ENCODE data around the gene NFU1. TPM values are rescaled to one million over a fixed set of nuclear protein-coding genes. Genes with fewer than 3 reads are reported as not detected.
A peak's percentile ranks its signal among the peaks of the same experiment; 100 is the strongest.
"Not testable (repeated sequence)": the region's sequence is repeated elsewhere in the genome, so short reads cannot be mapped to it uniquely, and the experiment has no call there.

Gene NFU1
- polyA plus RNA-seq, 5 donors, result 43.5 to 54.1 (median 49.5) TPM

DNA sequence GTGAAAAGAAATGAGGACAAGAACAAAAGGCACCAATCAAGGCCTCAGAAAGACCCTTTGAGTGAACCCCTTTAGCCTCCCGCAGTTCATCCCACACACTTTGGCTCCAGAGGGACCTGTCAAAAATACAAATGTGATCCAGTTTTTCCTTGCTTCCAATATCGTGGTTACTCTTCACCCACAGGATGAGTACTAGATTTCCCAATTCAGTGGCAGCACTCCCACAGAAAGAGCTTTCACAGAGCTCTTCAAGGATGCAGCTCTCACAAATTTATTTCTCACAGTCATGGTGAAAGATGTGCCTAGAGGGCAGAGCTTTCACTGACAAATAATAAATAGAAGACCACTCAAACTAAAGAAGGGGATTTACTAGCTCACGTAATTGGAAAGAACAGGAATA, 47.2 kb downstream of the NFU1 start:
- DNase-seq, result no peak

DNA sequence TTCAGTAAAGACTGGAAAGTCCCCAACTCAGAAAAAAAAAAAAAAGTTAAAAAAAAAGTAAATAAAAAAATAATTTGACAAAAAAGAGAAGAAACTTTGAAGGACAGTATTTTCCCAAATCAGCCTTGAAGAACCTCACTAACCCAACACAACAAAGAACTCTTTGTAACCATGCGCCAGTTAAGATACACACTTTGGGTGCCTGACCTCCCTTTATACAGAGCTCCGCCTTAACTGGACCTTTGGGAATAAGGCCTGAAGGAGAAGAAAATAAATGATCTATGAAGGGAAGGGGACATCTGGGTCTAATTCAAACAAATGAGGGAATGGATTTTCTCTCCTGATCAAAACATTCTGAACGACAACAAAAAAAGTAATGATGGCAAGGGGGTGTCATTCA, 48.0 kb downstream of the NFU1 start:
- no peak for DNase-seq

DNA sequence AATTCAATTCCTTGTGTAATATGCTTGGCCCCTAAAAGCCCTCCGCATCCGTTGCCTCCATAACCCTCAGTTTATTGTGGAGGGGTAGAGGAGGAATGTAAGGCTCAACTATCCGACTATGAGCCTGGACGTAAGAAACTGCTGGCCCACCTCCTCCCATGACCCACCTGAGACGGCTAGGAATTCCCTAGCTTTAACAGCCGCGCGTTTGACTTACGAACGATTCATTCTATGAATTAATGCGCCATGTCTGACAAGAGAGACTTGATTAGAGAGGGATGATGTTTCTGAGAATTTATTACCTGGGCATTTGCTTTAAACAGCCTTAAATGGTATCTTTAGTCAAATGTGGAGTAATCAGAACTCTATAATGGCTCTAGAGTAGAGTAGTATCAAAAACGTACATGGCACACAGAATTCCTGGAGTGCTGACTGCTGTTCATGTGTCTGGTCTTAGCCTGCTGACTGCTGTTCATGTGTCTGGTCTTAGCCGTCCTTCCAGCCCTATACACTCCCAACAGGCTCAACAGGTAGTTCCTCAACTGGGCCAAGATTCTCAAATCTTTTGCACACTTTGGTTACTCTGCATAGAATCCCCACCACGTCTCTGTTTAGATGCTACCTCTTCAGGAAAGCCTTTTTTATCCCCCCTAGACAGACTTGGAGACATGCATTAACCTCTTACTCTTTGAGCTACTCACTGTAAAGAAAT, 49.3 kb downstream of the NFU1 start:
- DNase-seq, result no peak

DNA sequence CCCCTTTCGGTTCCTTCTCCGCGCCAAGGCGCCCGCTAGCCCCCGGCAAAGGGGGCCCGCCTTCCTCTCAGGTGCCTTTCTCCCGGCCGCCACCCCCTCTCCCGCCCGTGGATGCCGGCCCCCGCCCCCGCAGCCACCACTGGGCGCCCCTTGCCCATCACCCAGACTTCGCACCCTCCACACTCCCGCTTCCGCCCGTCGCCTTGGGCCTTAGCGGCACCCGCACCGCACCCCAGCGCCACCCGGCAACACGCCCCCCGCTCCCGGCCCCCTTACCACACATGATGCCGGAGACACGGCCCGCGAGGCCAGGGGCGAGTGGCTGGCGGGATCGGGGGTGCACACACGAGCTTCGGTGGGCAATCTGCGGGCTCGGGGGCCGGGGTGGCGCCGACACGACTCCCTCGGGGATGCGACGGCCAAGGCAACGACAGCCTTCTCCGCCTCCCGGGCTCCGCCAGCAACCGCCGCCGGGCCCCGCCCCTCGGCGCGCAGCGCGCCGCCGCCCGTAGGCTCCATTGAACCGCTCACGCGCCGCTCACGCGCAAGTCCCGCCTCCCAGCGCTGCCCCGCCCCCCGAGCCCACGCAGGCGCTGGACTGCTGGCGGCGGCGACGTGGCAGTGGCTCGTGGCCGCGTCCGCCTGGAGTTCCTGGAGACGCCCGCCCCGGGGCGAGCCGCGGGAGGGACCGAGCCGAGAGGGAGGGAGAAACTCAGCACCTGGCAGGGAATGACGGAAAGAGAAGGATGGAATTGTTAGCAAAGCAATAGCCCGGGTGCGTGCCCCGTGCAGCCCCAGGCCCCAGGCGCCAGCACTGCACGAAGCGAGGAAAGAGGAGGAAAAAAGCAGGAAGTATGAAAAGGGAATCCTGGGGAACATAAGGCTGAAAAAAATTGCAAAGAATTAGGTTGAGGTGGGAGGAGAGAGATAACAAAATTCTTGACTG, 50.2 kb downstream of the NFU1 start, which contains the start of gene GFPT1:
TSS of gene GFPT1 (minus strand) at position 439 of the 946 bp plus-strand sequence. CDS start at position 283, 156 bp downstream.
- peak; percentile 94 to 95 for DNase-seq

DNA sequence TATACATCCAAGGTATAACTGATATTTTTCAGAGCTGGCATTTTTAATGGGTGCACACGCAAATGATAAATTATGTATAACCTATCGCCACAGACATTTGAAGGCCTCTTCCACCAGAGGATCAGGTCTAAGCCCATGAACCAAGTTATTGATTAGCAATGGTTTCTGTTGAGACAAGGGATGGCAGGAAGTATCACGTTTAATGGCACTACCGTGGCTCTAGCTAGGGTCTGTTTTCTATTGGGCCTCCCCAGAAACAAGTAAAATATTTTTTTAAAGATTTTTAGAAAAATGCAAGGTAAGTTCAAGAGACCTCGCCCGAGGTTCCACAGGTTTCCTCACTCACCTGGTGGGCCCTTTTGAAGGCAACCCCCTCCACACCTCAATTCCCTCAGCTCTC, 50.9 kb downstream of the NFU1 start:
- DNase-seq, result no peak

DNA sequence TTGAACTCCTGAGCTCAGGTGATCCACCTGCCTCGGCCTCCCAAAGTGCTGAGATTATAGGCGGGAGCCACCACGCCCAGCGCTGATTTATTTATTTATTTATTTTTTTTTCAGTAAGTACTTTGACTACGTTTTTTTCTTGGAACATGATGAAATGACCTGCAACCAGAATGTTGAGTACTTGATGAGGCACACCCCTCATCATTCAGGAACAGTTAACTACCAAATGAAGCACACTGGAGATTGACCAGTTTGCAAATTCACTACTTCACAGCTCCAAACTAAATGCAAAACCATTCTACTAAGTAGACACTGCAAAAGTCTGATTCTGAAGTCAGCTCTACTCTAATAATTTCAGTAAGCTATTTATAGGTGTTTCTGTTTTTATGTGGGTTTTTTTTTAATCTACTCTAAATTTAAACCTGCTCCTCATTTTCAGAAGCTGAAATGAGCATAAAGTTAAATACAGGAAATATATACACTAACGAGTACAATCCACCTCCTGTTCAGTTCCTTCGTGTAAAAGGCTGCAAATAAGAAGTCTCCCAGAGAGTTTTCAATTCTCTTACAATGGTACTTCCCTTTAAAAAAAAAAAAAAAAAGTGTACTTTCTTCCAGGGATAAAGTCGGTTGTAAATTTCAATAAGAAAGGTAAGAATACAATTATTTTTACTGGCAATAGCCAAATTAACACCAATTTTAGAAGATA, 51.6 kb downstream of the NFU1 start:
- no peak for DNase-seq

DNA sequence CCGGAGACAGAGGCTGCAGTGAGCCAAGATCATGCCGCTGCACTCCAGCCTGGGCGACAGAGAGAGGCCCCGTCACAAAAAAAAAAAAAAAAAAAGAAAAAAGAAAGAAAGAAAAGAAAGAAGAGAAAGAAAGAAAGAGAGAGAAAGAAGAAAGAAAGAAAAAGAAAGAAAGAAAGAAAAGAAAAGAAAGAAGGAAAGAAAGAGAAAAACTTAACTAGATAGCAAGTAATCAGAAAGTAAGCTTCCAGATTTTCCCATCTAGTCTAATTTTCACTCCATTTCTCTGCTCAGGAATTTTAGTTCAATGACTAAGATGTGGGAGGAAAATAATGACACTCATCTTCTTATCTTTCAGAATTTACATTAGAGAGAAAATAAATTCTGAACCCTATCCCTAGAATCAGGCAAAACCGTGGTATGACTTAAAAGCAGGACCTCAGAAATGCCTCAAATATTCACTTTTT, 52.6 kb downstream of the NFU1 start:
- DNase-seq, result no peak

DNA sequence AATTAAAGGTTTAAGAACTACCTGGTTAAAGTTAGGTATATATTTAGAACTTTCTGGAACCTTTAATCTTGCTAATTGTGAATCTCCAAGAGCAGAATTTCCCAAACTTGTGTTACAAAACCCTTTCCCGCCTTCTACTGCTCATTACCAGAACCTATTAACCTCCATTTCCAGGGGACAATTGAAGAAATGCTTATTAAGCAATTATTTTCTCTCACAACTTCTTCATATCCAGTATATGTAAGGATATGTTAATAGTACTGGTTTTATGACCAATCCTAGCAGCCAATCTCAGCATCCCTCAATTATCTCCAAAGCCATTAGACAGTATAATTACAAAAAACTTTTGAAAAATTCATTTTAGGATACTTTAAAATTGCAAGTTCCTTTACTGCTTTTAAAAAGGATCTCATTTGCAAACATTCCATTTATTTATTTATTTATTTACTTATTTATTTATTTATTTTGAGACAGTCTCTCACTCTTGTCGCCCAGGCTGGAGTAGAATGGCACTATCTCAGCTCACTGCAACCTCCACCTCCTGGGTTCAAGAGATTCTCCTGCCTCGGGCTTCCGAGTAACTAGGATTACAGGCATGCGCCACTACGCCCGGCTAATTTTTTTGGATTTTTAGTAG, 53.9 kb downstream of the NFU1 start:
- DNase-seq, result no peak

DNA sequence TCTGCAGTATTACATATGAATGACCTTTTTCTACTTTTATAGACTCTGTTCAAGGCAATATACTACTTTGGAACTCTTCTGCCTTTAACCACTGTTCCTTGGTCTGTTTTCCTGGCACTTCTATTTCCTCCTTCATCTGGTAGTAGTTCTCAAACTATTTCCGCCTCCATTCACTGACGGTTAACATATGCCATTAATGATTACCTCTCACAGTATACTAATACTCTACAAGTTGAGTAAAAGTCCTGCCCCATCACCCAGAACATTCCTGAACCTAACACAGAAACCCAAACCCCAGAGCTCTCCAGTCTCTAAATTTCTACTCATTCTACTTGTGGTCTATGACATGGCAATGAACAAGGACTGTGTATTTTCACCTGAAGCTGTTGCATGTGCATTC, 54.7 kb downstream of the NFU1 start:
- no peak for DNase-seq

DNA sequence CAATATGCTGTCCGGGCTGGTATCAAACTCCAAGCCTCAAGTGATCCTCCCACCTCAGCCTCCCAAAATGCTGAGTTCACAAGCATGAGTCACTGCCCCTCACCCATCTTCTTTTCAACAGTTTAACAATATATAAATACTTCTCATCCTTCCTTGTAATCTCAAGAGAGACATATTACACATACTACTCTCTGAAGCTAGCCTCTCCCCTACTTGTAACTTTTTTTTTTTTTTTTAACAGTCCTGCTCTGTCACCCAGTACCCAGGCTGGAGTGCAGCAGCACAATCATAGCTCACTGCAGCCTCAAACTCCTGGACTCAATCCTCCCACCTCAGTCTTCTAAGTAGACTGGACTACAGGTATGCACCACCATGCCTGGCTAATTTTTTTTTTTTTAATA, 55.9 kb downstream of the NFU1 start:
- no peak for DNase-seq

DNA sequence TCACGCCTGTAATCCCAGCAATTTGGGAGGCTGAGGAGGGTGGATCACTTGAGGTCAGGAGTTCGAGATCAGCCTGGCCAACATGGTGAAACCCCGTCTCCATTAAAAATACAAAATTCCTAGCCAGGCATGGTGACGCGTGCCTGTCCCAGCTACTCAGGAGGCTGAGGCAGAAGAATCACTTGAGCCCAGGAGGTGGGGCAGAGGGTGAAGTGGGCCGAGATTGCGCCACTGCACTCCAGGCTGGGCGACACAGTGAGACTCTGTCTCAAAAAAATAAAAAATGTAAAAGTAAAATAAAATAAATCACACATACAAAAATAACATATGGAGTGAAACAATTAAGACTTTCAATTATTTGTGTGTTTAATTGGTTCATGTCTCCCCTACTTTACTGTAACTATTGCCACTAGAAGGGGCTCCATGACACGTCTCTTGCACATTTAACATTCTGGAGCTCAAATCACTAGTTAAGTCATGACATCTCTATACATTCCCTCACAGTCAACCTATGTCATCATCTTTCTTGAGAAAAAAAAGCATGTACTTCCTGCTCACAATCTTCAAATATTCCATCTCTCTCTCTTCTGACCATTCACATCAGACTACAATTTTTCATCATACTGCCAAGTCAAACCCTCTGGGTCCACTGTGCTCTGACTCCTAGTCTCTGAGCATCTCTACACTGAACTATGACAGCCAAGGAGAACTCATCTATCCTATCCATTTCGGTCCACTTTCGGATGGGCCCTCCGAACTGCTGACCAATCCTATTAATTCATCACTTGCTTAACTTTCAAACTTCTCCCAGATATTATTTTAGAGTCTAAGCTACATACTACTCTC, 56.9 kb downstream of the NFU1 start:
- no peak for DNase-seq

DNA sequence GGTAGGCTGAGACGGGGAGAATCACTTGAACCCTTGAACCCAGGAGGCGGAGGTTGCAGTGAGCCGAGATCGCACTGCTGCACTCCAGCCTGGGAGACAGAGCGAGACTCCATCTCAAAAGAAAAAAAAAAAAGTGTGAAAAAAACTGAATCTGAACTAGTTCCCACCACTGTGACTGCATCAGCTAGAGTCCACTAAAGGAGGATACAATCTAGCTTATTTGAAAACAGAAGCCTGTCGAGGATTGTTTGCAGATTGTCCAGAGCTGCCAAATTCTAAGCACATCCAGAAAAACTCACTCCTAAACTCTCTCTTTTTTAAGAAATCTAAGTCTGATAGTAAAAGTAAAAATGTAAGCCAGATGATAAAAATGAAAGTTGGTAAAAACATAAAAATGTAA, 60.8 kb downstream of the NFU1 start:
- DNase-seq, result no peak

DNA sequence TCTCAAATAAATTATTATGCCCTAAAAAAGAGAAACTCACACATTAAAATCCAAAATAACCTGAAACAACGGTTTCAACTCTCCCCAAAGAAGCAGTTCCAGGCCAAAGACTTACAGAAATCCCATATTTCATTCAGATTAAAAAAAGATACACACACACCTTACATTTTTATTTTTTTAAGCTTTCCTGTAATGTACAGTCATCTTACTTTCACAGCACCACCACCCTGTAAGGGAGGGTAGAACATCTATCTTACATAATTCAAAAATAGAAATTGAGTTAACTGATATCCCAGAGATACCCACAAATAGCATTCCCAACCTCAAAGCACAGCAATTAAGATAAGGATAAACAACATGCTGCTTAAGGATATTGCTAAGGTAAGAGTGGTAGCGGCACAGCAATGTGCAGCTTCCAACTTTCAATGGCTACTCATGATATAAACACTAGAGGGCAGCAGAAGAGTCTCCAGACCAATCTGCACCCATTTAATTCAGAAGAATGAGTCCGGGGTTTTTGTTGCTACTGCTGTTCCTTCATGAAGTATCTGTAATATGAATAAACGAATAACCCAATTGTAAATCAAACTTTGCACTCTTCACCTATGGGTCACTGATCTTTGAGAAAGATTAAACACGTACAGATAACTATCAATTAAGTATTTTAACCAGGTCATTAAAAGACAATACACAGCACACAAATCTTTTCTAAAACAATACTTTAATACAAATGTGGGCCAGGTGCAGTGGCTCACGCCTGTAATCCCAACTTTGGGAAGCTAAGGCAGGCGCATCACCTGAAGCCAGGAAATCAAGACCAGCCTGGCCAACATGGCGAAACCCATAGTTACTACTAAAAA, 61.5 kb downstream of the NFU1 start:
- no peak for DNase-seq

DNA sequence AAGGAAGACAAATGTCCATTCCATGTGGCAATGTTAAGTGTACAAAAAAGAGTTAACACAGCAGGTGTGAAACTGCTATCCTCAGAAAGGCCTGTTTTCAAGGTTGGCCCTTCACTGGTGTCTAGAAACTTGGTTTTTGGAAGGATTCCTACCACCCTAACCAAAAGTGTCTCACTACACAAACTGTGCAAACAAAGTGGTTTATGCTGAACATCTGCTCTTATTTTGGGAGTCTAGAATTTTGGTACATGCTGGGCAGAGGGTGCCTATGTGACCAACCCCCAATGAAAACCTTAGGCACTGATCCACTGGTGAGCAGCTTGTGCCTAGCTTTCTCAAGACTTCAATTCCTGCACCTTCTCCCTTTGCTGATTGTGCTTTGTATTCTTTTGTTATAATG, 64.5 kb downstream of the NFU1 start:
- DNase-seq, result no peak

DNA sequence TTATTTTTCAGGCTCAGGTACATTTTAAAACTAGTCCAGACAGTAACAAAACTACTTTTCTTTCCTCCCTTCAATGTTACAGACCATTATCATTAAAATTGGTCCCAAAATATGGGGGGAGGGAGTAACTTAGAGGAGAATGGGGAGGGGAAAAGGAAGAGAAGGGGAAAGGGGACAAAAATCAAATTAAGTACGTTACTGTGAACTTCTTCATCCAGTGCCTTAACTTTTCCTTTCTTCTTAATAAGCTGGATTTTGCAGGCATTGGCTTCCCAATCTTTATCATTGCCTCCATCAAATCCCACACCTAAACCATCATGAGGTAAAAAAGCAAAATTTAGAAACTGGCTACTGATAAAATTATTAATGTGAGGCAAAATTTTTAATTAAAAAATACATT, 67.4 kb downstream of the NFU1 start:
- no peak for DNase-seq

DNA sequence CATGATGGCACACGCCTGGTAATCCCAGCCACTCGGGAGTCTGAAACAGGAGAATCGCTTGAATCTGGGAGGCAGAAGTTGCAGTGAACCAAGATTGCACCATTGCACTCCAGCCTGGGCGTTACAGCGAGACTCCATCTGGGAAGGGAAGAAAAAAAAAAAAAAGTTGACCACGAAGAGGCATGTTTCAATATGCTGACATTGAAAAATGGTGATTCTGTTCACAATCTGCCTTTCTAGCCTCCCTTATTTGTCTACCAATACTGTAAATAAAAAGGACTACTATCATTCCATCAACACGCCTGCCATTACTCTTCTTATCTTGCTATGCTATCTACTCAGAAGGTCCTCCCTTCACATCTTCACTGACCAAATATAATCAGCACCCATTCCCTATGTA, 68.6 kb downstream of the NFU1 start:
- DNase-seq, result no peak

DNA sequence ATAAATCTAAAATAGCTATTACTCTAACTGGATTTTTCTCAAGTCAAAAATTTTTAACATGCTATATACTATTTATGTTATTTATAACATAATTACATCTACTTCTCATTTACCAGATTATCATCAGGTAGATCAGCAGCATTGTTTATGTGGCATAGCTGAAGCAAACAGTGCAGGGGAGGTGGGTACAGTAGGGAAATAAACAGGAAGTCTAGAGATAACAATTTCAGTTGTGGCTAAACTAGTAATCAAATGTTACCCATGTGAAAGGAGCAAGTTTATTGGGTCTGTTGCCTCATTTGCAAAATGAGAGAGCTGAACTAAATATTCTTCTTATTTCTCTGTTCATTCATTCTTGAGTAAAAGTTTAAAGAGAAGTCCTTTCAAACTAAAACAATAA, 77.9 kb downstream of the NFU1 start:
- no peak for DNase-seq

DNA sequence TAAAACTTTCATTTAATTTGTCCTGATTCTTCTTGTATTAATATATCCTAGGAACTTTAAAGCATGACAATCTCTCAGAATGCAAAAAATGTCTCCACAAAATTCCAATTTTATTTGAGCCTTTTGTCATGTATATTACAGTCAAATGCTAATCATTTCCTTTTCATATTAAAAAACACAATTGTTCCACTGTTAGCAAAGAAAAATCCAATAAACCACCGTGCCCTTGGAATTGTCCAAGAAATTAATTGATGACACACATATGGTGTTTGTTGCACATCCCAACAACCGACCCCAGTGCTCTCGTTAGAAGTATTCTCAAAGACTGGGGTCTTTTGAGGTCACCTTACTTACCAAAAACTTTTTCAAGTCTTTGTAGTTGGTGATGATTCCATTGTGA, 78.3 kb downstream of the NFU1 start:
- DNase-seq, result no peak

DNA sequence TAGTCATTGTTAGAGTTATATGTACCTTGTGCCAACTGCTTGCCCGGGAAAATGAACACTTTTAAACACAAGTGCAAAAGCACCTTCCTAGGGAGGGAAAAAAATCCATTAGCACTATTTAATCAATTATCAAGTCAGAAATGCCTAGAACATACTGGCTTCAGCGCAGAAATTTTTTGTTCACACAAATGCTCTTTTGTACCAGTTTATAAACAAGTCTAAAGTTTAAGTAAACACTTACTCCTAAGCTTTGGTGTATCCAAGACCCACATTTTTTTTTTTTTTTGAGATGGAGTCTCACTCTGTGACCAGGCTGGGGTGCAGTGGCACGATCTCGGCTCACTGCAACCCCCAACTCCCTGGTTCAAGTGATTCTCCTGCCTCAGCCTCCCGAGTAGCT, 80.8 kb downstream of the NFU1 start:
- no peak for DNase-seq

DNA sequence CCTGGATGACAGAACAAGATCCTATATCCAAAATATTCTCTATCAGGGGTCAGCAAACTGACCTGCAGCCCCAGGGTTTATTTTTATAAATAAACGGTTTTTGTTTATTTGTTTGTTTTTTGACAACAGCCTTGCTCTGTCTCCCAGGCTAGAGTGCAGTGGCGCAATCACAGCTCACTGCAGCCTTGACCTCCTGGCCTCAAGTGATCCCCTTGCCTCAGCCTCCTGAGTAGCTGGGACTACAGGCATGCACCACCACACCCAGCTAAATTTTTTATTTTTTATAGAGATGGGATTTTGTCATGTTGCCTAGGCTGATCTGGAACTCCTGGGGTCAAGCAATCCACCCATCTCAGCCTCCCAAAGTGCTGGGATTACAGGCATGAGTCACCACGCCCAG, 82.3 kb downstream of the NFU1 start:
- not testable (repeated sequence) for DNase-seq
